ENCODE results near the gene PCDHB9.
"Not testable (repeated sequence)": the region's sequence is repeated elsewhere in the genome, so short reads cannot be mapped to it uniquely, and the experiment has no call there.

Gene PCDHB9

GRCh38 chr5:141201646-141202045 is 14.7 kb downstream of the PCDHB9 start:
- DNase-seq, H3K36me3 Mint-ChIP-seq, CTCF ChIA-PET, H3K4me3 Mint-ChIP-seq, H3K27ac Mint-ChIP-seq, H3K4me1 Mint-ChIP-seq, H3K27me3 Mint-ChIP-seq: not testable (repeated sequence)
- peaks cover 18% of the 10 kb centered on the region for H3K9me3 Mint-ChIP-seq

GRCh38 chr5:141208478-141208877 is 21.5 kb downstream of the PCDHB9 start, which contains the start of gene PCDHB12:
PCDHB12 (plus strand) TSS chr5:141208719; CDS start chr5:141208908, 189 bp downstream.
- Mint-ChIP-seq H3K4me3 (no peak within 1 kb of the TSS), H3K27ac (no peak within 1 kb of the TSS), H3K27me3 (peaks cover 9% of the 10 kb centered on the region), H3K36me3 (peaks cover 2% of the 10 kb centered on the region), H3K9me3 (peaks cover 6% of the 10 kb centered on the region), H3K4me1 (no peaks in the 10 kb centered on the region)
- CTCF ChIA-PET, result interaction anchor here (1.2 kb wide), 1 partner anchor 9 kb away, joined by 3 read pairs; the partner anchor contains the start of gene PCDHB11
- no peak for DNase-seq

- not testable (repeated sequence) for H3K27ac Mint-ChIP-seq
Observed at GRCh38 chr5:141210281-141210680, 23.3 kb downstream of the PCDHB9 start.

GRCh38 chr5:141210849-141211248 is 23.9 kb downstream of the PCDHB9 start:
- DNase-seq, CTCF ChIA-PET, H3K27ac Mint-ChIP-seq, H3K36me3 Mint-ChIP-seq, H3K4me3 Mint-ChIP-seq, H3K4me1 Mint-ChIP-seq: not testable (repeated sequence)
- H3K27me3 Mint-ChIP-seq, result peaks cover 20% of the 10 kb centered on the region
- peaks cover 18% of the 10 kb centered on the region for H3K9me3 Mint-ChIP-seq

More at GRCh38 chr5:141210281-141210680, 23.3 kb downstream of the PCDHB9 start:
- H3K4me1 Mint-ChIP-seq, H3K4me3 Mint-ChIP-seq, CTCF ChIA-PET, H3K36me3 Mint-ChIP-seq, DNase-seq: not testable (repeated sequence)
- Mint-ChIP-seq H3K27me3 (peaks cover 17% of the 10 kb centered on the region), H3K9me3 (peaks cover 16% of the 10 kb centered on the region)

- H3K9me3 Mint-ChIP-seq, result peaks cover 18% of the 10 kb centered on the region
- H3K4me3 Mint-ChIP-seq, H3K36me3 Mint-ChIP-seq, H3K4me1 Mint-ChIP-seq, DNase-seq, H3K27ac Mint-ChIP-seq, CTCF ChIA-PET: not testable (repeated sequence)
- H3K27me3 Mint-ChIP-seq, result peaks cover 16% of the 10 kb centered on the region
Observed at GRCh38 chr5:141213656-141214339, 26.8 kb downstream of the PCDHB9 start, which contains the start of gene PCDHB13. PCDHB13 (plus strand) TSS chr5:141213919; CDS start chr5:141214124, 205 bp downstream.

- H3K9me3 Mint-ChIP-seq, result peaks cover 21% of the 10 kb centered on the region
- H3K4me3 Mint-ChIP-seq, H3K27ac Mint-ChIP-seq, CTCF ChIA-PET, DNase-seq, H3K4me1 Mint-ChIP-seq, H3K36me3 Mint-ChIP-seq: not testable (repeated sequence)
- H3K27me3 Mint-ChIP-seq, result peaks cover 15% of the 10 kb centered on the region
Observed at GRCh38 chr5:141214583-141214982, 27.6 kb downstream of the PCDHB9 start.

- CTCF ChIA-PET, H3K36me3 Mint-ChIP-seq, H3K4me3 Mint-ChIP-seq, DNase-seq, H3K4me1 Mint-ChIP-seq: not testable (repeated sequence)
- peaks cover 11% of the 10 kb centered on the region for H3K27me3 Mint-ChIP-seq
- peaks cover 19% of the 10 kb centered on the region for H3K9me3 Mint-ChIP-seq
- peak overlapping the region; percentile 33 for H3K27ac Mint-ChIP-seq
Observed at GRCh38 chr5:141215504-141215903, 28.5 kb downstream of the PCDHB9 start.

- H3K4me1 Mint-ChIP-seq, CTCF ChIA-PET, H3K27ac Mint-ChIP-seq: not testable (repeated sequence)
Observed at GRCh38 chr5:141216035-141216434, 29.1 kb downstream of the PCDHB9 start.

GRCh38 chr5:141223112-141223783 is 36.3 kb downstream of the PCDHB9 start, which contains the start of gene PCDHB14:
PCDHB14 (plus strand) TSS chr5:141223343; CDS start chr5:141223506, 163 bp downstream.
- H3K4me3 Mint-ChIP-seq, result no peak within 1 kb of the TSS

More at GRCh38 chr5:141216035-141216434, 29.1 kb downstream of the PCDHB9 start:
- peaks cover 17% of the 10 kb centered on the region for H3K9me3 Mint-ChIP-seq
- DNase-seq, H3K4me3 Mint-ChIP-seq, H3K36me3 Mint-ChIP-seq: not testable (repeated sequence)
- H3K27me3 Mint-ChIP-seq, result peaks cover 11% of the 10 kb centered on the region

GRCh38 chr5:141224844-141225243 is 37.9 kb downstream of the PCDHB9 start:
- H3K4me3 Mint-ChIP-seq, H3K9me3 Mint-ChIP-seq, DNase-seq, CTCF ChIA-PET, H3K27ac Mint-ChIP-seq, H3K36me3 Mint-ChIP-seq, H3K4me1 Mint-ChIP-seq: not testable (repeated sequence)
- H3K27me3 Mint-ChIP-seq, result peaks cover 13% of the 10 kb centered on the region

More at GRCh38 chr5:141223112-141223783, 36.3 kb downstream of the PCDHB9 start, which contains the start of gene PCDHB14:
- peaks cover 7% of the 10 kb centered on the region for H3K9me3 Mint-ChIP-seq
- CTCF ChIA-PET, result interaction anchor here (0.7 to 2.3 kb wide), 2 partner anchors 37 to 335 kb away, joined by 3 to 7 read pairs; no protein-coding TSS in a partner anchor
- H3K27ac Mint-ChIP-seq, result no peak within 1 kb of the TSS
- peaks cover 13% of the 10 kb centered on the region for H3K27me3 Mint-ChIP-seq
- H3K4me1 Mint-ChIP-seq, result no peaks in the 10 kb centered on the region
- no peak for DNase-seq
- H3K36me3 Mint-ChIP-seq, result no peaks in the 10 kb centered on the region

GRCh38 chr5:141225421-141225820 is 38.5 kb downstream of the PCDHB9 start:
- H3K36me3 Mint-ChIP-seq, CTCF ChIA-PET, DNase-seq, H3K4me1 Mint-ChIP-seq, H3K4me3 Mint-ChIP-seq, H3K27ac Mint-ChIP-seq, H3K9me3 Mint-ChIP-seq: not testable (repeated sequence)
- H3K27me3 Mint-ChIP-seq, result peaks cover 13% of the 10 kb centered on the region

- peaks cover 4% of the 10 kb centered on the region for H3K36me3 Mint-ChIP-seq
- no peak overlapping the region for H3K27ac Mint-ChIP-seq
- DNase-seq, result no peak
- no peaks in the 10 kb centered on the region for H3K4me1 Mint-ChIP-seq
- CTCF ChIA-PET, result no interaction called here
- H3K27me3 Mint-ChIP-seq, result peaks cover 24% of the 10 kb centered on the region
- H3K4me3 Mint-ChIP-seq, result no peak overlapping the region
- peaks cover 23% of the 10 kb centered on the region for H3K9me3 Mint-ChIP-seq
Observed at GRCh38 chr5:141234109-141234667, 47.2 kb downstream of the PCDHB9 start.

GRCh38 chr5:141235922-141236321 is 49.0 kb downstream of the PCDHB9 start:
- CTCF ChIA-PET, result not testable (repeated sequence)

GRCh38 chr5:141236516-141237313 is 49.8 kb downstream of the PCDHB9 start:
- CTCF ChIA-PET, result no interaction called here
- Mint-ChIP-seq H3K36me3 (peaks cover 3% of the 10 kb centered on the region), H3K4me1 (no peaks in the 10 kb centered on the region), H3K27ac (peak overlapping the region; percentile 83), H3K4me3 (no peak overlapping the region), H3K27me3 (peaks cover 33% of the 10 kb centered on the region), H3K9me3 (peaks cover 31% of the 10 kb centered on the region)
- no peak for DNase-seq

More at GRCh38 chr5:141235922-141236321, 49.0 kb downstream of the PCDHB9 start:
- H3K9me3 Mint-ChIP-seq, result peaks cover 30% of the 10 kb centered on the region
- DNase-seq, H3K4me1 Mint-ChIP-seq, H3K4me3 Mint-ChIP-seq, H3K36me3 Mint-ChIP-seq: not testable (repeated sequence)
- peak overlapping the region; percentile 70 for H3K27ac Mint-ChIP-seq
- peaks cover 27% of the 10 kb centered on the region for H3K27me3 Mint-ChIP-seq

Measured in activated naive CD4-positive, alpha-beta T cell treated with anti-CD3 and anti-CD28 coated beads, Interleukin-2, amount 10 ng/mL, durations not matched to agents 7 days and 5 days (primary cell).